Right kidney (tissue), 9 donors: ENCODE results near the gene COASY.

Experiments
- DNase-seq: peaks from one replicate; pipeline ENCODE4 v3.0.0-alpha.2; 2016
- long read RNA-seq, 8 donors: transcript quantifications; one replicate each; lab custom pipeline, GENCODE V29; 2026

COASY gene
- long read RNA-seq, donor 1, transcript COASY-201 (9 exons, 2,458 nt): major isoform, 5 of 10 reads
- long read RNA-seq, donor 1, partial matches to known transcripts: 0 of 10 reads
- long read RNA-seq, donor 1, other reads (novel, unspliced or antisense): 0 of 10 reads
- long read RNA-seq, donor 2, transcript COASY-202 (10 exons, 2,071 nt): major isoform, 6 of 12 reads
- long read RNA-seq, donor 2, transcript COASY-201 (9 exons, 2,458 nt): major isoform, 6 of 12 reads
- long read RNA-seq, donor 2, partial matches to known transcripts: 0 of 12 reads
- long read RNA-seq, donor 2, other reads (novel, unspliced or antisense): 0 of 12 reads
- long read RNA-seq, donor 3, partial matches to known transcripts: 0 of 4 reads
- long read RNA-seq, donor 3, other reads (novel, unspliced or antisense): 0 of 4 reads
- long read RNA-seq, donor 4, transcript COASY-201 (9 exons, 2,458 nt): major isoform, 5 of 18 reads
- long read RNA-seq, donor 4, partial matches to known transcripts: 7 of 18 reads
- long read RNA-seq, donor 4, other reads (novel, unspliced or antisense): 0 of 18 reads
- long read RNA-seq, donor 5, transcript COASY-201 (9 exons, 2,458 nt): major isoform, 6 of 11 reads
- long read RNA-seq, donor 5, partial matches to known transcripts: 0 of 11 reads
- long read RNA-seq, donor 5, other reads (novel, unspliced or antisense): 0 of 11 reads
- long read RNA-seq, donor 6, partial matches to known transcripts: 0 of 8 reads
- long read RNA-seq, donor 6, other reads (novel, unspliced or antisense): 0 of 8 reads
- long read RNA-seq, donor 7: 0 reads
- long read RNA-seq, donor 8, transcript COASY-202 (10 exons, 2,071 nt): minor isoform, 5 of 17 reads
- long read RNA-seq, donor 8, transcript COASY-201 (9 exons, 2,458 nt): major isoform, 6 of 17 reads
- long read RNA-seq, donor 8, partial matches to known transcripts: 5 of 17 reads
- long read RNA-seq, donor 8, other reads (novel, unspliced or antisense): 0 of 17 reads

DNA sequence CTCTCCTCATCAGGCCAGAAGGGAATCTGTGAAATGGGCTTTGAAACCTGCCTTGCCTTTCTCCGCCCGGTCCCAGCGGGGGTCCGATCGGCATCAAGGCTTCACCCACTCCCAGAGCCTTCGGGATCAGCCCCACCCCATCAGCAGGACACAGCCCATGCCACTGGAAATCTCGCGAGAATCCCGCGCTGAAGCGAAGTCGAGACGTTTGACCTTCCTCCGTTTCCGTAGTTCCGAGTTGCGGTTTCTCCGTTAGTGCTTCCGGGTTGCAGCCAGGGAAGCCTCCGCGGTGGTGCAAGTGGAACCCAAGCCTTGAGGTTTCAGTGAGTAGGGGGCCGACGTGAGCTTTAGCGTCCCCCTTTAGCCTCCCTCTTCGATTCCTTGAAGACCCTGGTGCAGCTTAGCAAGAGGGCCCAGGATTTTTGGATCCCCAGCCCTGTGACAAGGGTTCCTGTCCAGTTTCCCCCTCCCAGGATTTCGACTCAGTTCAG lies at the start of gene COASY:
Gene COASY, plus strand, starts transcription at position 252 of the 491 bp plus-strand sequence. CDS start 475 bp downstream, outside the sequence.
- DNase-seq: peak; percentile 84

DNA sequence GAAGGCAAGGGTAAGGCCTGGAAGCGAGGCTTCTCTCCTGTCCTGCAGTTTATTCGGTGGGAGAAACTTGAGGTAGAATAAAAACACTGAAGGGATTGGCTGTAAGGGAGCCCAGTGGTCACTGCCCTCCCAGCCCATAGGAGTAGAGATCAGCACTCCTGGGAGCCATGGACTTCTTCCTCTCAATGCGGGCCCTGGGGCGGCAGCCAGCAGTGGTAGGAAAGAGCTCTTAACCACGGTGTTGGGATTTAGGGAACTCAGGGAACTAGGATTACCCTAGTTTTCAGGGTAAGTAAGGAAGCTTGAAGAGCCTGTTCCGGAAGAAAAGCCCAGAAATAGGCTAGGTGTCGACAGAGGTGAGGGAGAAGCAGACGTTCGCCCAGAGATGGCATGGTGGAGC lies 49.7 kb upstream of the COASY start:
- DNase-seq: no peak

DNA sequence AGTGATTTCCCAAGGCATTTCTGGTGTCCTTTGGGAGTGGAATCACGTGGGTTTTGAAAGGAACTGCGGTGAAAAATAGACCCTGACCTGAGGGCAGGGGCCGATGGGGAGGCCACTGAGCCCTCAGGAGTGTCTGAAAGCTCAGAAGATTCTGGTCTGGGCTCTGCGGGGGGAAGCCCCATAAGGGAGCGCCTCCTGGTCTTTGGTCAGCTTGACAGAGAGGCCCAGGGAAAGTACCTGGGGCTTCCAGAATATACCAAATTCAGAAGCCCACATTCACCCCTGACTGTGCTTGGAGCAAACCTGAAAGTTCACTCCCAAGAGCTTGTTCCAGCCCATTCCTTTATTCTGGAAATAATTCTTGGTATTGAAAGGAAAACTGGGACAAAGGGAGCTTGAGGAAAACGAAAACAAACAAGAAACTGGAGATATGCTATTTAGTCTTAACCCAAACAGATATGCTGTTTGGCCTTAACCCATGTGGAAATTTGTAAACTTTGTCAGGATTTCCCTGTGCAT lies 49.2 kb upstream of the COASY start:
- DNase-seq: no peak

DNA sequence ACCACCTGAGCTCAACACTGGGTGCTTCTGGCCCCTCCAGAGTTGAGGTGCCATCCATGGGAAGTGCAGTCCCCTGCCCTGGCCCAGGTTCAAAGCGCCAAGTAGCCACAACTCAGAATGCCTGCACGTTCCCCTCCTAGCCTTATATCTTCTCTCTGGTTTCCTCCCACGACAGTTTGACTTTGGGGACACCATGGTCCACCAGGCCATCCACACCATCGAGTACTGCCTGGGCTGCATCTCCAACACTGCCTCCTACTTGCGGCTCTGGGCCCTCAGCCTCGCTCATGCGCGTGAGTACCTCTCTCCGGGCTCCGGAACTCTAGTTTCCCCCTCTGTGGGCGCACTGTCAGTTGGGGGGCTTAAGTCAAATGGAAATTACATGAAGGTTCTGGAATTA lies 48.3 kb upstream of the COASY start:
- no peak for DNase-seq

DNA sequence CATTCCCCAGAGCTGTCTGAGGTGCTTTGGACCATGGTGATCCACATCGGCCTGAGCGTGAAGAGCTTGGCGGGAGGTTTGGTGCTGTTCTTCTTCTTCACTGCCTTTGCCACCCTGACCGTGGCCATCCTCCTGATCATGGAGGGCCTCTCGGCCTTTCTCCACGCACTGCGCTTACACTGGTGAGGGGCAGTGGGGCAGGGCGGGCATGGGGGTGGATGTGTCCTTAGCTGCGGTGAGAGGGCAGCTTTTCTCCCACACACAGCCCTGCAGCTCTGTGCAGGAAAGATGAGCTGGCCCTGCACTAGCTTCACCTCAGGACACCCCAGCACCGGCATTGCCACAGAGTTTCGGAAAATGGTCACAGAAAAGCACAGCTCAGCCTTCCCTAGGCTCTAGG lies 47.7 kb upstream of the COASY start:
- DNase-seq: no peak

DNA sequence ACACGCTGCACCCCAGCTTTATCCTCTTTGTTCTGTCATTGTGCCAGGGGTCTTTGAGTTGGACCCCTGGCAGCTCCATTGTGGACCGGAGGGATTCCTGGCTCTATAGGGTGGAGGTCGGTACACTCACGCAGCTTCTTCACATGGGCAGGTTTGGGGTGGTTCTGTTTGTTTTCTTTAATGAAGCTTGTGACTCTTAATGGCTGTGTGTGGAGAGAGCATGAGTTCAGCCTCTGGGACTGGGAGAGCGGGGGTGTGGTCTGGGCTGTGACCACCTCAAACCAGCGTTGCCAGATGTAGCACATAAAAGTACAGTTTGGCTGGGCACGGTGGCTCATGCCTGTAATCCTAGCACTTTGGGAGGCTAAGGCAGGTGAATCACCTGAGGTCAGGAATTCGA lies 47.1 kb upstream of the COASY start:
- DNase-seq: no peak

DNA sequence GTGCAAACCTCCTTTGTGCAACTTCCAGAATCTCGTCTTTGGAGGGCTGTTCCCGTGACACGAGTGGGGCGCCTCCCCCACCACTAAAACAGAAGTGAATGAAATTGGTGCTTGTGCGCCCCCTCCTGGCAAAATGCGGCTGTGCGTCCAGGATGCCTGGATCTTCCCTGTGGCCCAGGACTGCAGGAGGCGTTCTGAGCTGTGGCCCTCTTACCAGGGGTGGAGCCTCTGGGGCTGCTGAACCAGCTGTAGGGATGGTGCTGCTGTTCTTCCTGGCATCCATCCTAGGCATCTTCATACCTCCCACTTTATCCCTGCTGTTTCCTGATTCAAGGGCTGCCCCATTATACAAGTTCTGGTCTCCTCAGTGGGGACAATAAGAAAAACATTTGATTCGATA lies 44.4 kb upstream of the COASY start:
- peak; percentile 65 for DNase-seq

DNA sequence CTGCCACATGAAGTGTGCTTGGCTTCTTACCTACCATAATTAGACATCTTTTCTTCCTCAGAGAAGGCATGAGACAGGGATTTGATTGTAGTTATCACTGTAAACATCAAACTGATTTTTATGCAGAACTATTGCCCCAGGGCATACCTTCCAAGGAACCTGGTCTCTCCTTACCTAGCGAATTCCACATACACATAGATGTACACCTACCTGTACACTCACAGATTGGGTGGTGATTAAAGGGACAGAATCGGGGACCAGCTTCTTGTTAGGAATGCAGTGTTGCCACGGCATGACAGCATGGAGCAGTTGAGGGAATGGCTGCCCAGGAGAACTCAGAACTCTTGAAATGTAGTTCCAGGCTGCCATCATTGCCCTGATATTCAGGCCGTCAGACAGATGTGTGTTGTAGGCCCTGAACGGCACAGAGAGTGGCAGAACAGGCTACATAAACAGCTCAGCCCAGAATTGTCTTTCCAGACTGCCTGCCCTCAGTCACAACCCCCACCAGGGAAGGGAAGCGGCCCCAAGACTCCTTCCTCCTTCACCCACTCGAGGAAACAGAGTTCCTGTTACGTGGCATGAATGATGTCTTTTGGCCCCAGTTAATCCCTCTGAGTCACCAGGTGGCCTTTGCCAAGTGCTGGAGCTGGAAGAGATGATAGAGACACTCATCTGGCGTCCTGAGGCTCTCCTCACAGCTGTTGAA lies 43.7 kb upstream of the COASY start:
- no peak for DNase-seq

DNA sequence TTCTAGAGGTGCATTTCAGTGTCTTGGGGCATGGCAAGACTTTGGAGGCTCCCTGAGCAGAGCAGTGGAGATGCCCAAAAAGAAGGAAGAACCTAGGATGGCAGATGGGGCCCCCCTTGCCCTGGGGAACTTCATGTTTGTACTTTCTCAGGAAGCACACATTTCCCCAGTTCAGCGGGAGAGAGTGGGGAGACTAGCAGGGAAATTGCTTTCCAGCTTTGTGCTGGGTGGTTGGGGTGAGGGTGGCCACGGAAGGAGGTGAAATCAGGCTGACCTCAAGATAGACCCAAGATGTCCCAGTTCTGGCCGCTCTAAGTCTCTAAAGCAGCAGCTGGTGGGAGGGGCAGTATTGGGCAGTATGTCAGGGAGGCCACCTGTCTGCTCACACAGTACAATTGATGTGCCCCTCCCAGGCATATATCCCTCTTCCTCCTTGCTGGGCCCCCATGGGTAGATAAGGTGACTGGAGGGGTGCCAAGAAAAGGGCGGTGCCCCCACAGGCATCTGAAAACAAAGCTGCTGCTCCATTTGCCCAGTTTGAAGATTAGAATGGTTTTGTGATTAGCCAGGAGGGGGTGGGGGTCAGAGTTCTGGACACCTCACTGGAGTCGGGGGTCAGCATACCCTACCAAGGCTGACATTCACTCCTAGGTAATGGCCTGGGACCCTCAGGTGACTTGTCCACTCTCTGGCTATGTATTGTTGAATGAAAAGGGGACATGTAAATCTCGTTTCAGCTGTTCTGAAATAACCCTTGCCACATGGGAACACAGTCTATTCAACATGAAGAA lies 43.0 kb upstream of the COASY start:
- no peak for DNase-seq

DNA sequence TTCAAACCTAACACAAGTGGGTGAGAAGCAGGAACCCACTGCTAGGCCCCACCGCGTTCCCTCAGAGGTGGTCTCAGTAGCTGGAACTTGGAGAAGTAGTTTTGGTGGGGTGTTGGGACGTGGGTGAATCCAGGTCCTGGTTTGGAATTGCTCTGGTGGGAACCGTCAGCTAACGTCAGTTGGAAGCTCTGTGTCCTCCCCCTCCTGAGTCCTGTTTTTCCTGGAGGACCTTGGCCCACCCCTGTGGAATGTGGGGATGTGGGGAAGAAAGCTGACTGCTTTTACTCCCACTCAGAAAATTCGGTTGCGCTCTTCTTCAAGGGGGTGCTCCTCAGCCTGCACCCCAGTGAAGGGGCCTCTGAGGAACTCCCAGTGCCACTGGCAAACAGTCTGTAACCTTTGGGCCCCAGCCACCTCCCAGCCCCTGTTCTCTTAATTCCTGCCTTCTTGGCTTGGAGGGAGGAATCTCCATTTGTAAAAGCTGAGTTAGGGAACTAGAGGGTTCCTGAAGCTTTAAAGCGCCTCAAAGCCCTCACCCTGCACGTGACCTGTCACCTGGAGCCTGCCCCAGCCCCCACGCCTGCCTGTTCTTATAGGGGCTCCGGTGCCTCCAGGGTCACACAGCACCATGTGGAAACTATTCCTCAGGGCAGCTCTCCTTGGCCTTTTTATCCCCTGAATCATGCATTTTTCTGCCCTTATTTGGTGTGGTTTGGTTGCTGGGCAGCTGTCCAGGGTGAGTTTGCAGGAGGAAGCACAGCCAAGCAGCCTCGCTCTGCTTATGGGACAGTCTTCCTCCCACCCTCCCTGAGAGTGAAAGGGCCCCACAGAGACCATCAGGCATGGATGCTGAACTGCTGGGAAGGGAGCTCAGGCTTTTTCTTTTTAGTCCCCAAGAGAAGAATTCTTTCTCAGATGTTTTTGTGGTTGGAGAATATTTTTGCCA lies 42.1 kb upstream of the COASY start:
- peak; percentile 83 for DNase-seq

DNA sequence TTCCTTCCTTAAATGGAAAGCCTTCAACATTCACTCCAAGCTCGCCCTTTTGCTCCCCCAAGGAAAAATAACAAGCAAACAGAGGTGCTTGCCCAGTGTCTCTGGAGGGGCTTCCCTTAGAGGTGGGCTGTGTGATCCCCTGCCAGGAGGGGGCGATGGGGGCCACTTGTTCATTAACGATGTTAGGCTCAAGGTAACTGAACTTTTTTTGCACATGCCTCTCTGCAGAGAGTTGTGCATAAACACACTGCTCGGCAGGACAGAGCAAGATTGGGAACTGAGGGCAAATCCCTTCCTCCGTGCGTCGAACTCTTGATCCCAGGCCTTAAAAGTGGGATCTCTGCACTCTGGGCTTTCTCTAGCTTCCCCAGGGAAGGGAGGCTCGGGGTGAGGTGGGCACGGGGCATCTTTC lies 41.4 kb upstream of the COASY start:
- DNase-seq: no peak

DNA sequence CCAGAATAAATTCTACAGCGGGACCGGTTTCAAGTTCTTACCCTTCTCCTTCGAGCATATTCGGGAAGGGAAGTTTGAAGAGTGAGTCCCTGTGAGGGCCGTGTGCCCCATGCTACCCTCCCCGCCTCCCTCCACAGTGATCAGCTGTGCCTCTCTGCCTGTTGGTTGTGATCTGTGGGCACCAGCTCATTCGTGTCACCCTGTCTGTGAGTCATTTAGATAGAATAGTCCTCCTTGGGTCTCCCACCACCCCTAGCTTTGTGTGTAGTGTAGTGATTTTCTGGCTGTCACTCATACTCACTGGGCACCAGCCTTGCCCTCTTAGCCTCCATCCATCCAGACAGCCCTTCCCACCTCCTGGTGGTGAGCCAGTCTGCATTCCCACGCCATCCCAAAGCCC lies 40.9 kb upstream of the COASY start:
- no peak for DNase-seq

DNA sequence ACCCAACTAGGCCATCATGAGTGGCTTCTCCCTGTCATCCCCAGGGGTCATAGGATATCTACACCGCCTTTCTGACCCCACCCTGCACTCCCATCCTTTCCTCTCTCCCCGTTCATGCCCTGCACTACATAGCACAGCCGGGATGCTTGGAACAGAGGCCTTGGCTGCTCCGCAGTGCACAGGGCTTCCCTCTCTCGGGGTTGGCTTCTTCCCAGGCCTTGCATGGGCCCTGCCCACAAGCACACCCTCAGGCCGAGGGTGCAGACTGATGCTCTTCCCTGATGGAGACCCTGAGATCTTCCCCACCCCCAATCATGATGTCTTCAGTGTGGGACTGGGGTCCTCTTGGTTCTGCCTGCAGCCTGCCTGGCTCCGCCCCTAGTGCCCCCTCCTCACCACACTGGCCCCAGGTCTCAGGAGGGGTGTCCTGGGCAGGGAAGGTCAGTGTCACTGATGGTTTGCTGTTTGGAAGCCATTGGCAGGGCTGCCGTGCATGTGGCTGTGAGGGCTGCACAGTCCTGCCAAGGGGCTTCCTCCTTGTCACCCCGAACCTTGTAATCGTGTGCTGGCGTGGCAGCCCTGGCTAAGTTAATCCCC lies 40.2 kb upstream of the COASY start:
- DNase-seq: no peak

DNA sequence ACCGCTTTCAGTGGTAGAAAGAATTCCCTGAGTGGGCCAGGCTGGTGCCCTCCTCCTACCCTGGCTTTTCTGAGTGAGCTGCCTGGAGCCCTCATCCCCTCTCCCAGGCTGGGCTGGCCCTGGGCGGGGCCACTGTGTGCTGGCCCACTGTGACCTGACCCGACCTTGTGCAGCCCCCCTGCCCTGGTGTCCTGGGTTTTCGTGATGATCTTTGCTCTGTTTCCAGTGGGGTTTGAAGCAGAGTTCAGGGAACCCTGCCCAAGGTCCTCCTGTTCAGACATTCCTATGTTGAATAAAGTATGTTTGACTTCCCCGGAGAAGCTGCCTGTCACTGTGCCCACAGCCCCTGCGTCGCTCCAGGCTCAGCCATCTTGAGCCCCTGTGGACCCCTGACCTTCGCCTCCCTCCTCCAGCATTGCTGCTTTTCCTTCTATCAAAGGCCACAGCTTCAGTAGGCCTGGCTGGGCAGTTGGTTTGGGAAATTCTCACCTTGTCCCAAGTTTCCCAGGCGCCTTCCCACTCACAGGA lies 39.6 kb upstream of the COASY start:
- DNase-seq: no peak

DNA sequence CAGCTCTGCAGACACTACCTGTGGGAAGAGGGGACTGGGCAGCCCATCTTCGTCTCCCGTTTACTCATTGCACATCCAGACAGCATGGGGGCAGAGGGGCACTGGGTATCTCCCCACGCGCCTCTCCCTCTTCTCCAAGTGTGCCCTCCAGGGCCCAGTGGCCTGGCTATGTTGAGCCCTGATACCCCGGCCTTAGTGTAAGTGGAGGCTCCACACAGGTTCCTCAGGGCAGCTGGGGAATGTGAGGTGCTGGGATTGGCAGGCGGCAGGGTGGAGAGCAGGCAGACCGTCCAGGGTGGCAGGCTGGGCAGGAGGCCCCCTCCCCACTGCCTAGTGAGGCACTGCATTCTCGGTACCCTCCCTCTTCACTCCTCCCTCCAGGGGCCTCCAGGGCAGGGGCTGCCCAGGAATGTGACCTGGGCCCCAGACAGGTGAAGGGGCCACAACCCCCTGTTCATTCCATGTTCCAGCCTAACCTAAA lies 39.1 kb upstream of the COASY start:
- no peak for DNase-seq

DNA sequence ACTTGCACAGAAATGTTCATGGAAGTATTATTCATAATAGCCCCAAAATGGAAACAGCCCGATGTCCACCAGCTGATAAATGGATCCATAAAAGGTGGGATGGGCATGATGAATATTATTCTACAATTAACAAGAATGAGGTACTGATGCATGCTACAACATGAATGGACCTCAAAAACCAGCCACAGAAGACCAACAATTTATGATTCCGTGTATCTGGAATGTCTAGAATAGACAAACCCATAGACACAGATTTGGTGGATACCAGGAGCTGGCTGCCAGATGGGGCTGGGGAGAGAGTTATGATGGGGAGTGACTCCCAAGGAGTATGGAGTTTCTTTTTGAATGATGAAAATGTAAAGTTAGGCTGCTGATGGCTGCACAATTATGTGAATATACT lies 36.7 kb upstream of the COASY start:
- DNase-seq: no peak

DNA sequence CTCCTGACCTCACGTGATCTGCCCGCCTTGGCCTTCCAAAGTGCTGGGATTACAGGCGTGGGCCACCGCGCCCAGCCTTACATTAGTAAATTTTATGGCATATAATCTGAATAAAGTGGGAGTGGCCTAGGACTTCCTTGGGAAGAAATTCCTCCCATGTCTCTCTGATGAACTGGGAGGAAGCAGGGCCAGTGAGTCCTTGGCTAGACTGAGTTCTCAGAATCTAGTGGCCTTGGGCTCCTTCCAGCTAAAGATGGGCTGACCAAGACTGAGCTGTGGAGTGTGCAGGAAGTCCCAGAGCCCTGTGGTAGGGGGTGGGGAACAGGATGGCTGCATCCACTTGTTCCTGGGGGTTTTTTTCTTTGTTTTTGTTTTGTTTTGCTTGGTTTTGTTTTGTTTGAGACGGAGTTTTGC lies 35.9 kb upstream of the COASY start:
- no peak for DNase-seq

DNA sequence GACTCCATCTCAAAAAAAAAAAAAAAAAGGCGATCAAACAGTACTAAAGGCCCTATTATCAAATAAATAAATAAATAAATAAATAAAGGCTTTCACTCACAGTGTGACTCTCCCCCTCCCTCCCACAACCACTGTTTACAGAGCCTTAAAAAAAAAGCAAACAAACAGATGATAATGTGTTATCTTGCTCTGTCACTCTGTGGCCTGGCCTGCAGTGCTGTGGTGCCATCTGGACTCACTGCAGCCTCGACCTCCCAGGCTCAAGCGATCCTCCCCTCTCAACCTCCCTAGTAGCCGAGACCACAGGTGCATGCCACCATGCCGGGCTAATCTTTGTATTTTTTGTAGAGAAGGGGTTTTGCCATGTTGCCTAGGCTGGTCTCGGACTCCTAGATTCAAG lies 34.0 kb upstream of the COASY start:
- DNase-seq: no peak

DNA sequence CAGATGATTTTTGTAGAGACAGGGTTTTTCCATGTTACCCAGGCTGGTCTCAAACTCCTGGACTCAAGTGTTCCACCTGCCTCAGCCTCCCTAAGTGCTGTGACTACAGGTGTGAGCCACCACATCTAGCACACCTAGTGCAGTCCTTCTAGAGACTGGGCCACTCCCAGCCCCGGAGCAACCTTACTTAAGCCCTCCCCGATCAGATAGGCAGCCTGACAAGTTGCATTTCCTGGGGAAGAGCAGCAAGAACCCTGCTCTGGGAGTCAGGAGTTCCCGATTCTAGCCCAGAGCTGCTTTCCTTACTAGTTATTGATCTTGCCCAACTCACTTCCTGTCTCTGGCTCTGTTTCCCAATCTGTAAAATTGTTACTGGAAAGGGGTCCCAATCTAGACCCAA lies 32.9 kb upstream of the COASY start:
- no peak for DNase-seq
